ENCODE results near the gene KCNJ3.

KCNJ3 gene

GRCh38 chr2:154698296-154698720 lies at the start of gene KCNJ3:
TSS of gene KCNJ3 (plus strand) at chr2:154698695. CDS start at chr2:154698776, 81 bp downstream.
- DNase-seq = no peak

- no peak for DNase-seq
Observed at GRCh38 chr2:154655499-154655898, 43.0 kb upstream of the KCNJ3 start.

GRCh38 chr2:154658854-154659253 lies 39.6 kb upstream of the KCNJ3 start:
- no peak for DNase-seq

DNA sequence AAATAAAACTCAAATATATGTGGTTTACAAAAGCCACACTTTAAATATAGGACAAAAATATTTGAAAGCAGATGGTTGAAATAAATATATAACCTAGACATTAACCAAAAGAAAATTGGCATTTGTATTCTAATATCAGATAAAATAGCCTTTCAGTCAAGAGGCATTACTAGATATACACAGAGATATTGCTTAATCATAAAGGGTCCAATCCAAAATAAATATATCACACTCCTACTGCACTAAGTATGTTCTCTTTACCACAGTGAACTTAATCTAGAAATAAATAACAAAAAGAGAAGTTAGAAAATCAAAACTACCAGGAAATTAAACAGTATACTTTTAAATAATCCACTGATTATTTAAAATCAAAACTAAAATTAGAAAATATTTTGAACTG lies 34.2 kb upstream of the KCNJ3 start:
- no peak for DNase-seq

DNA sequence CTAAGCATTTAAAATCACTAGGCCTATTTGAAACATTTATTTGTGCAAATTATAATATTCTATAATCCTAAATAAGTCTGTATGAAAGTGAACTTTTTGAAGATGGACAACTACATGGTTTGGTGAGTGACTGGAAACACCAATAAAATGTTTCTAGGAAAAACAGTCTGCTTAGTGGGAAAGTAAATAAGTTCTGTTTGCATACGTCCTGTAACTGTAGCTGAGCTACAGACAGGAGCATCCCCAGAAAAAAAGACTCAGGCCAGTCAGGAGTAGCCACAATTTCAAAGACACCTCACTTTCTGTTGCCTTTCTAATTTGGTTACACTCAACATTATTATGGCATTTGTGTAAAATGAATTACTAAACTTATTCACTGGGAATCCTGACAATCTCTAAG lies 28.4 kb upstream of the KCNJ3 start:
- DNase-seq = no peak

- DNase-seq = no peak
Observed at GRCh38 chr2:154673694-154674093, 24.8 kb upstream of the KCNJ3 start.

GRCh38 chr2:154677401-154677800 lies 21.1 kb upstream of the KCNJ3 start:
- no peak for DNase-seq

- no peak for DNase-seq
Observed at GRCh38 chr2:154681741-154682140, 16.8 kb upstream of the KCNJ3 start.

DNA sequence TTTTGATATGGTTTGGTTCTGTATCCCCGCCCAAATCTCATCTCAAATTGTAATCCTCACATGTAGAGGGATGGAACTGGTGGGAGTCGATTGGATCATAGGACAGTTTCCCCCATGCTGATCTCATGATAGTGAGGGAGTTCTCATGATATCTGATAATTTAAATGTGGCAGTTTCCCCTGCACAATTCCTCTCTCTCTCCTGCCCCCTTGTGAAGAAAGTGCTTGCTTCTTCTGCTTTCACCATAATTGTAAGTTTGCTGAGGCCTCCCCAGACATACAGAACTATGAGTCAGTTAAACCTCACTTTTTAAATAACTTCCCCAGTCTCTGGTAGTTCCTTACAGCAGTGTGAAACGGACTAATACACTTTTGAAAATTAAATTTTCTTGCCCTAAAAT lies 12.3 kb upstream of the KCNJ3 start:
- DNase-seq = no peak

GRCh38 chr2:154688373-154688772 lies 10.1 kb upstream of the KCNJ3 start:
- DNase-seq = no peak

DNA sequence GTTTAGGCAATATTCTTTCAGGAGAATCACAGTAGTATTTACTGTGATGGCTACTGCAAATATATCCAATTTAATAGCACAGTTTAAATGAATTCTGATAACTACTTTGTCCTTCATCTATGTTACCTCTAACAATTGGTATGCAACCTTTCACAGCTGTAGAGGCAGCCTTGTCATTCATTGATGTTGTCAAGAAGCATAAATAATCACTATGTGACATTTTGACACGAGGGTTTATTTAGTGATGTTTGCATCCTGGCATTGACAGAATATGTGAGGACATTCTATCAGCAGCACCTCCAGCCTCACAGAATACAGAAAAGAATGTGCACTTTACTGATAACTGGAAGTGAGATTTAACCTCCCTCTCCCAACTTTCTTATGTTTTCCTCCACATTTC lies 9.3 kb upstream of the KCNJ3 start:
- DNase-seq = no peak

GRCh38 chr2:154692927-154693326 lies 5.6 kb upstream of the KCNJ3 start:
- DNase-seq = no peak

GRCh38 chr2:154693741-154694340 lies 4.7 kb upstream of the KCNJ3 start:
- no peak for DNase-seq

DNA sequence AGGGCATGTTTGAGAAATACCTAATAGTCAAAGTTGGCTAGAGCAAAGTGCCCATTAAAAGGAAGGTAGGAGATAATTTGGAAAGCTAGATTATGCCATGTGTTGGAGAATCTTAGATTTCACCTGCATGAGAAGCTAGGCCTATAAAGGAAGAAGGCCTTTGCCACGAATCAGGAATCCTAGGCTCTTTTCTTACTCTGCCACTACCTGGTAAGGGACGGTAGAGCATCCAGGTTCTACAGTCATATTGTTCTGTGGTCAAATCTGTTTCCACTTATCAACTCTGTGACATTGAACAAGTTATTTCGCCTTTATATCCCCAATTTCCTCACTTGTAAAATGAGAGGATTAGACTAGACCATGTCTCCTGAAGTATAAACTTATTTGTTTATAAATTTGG lies 3.6 kb upstream of the KCNJ3 start:
- no peak for DNase-seq

GRCh38 chr2:154696369-154696768 lies 2.1 kb upstream of the KCNJ3 start:
- DNase-seq = no peak

- no peak for DNase-seq
Observed at GRCh38 chr2:154696810-154697417, 1.6 kb upstream of the KCNJ3 start.

DNA sequence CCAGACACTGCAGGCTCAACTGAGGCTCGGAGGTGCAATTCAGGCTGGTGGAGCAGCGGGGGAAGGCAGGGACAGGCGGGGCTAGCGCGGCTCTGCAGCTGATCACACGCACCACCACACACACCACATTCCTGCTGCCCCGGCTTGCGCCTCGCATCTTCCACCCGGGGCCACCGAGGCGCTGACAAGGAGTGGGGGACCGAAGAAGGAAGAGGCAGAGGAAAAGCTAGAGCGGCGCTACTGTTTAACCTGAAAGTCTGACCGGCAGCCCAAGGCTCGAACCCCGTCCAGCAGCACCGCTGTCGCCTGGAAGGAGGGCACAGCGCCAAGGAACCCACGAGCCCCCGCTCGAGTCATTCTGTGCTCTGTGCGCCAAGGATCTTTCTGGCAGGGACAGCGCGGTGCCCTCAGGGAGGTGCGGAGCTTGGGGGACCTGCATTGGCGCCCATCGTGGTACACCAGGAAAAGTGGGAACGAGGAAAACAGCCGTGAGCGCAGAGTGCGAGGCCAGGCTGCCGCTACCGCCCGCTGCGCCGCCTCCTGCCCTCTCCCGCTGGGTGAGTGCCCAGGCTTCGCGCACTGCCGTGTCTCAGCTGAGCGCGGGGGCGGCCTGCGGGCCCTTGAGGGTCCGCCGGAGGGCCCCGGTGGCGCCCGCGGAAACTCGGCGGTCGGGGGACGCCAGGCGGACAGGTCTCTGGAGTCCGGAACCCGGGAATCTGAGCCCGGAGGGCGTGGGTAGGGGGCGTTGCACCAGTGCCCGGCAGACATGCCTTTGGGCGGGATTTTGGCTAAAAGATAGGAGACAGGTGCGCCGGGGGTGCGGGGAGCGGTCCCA lies 860 bp upstream of the KCNJ3 start:
- no peak for DNase-seq

DNA sequence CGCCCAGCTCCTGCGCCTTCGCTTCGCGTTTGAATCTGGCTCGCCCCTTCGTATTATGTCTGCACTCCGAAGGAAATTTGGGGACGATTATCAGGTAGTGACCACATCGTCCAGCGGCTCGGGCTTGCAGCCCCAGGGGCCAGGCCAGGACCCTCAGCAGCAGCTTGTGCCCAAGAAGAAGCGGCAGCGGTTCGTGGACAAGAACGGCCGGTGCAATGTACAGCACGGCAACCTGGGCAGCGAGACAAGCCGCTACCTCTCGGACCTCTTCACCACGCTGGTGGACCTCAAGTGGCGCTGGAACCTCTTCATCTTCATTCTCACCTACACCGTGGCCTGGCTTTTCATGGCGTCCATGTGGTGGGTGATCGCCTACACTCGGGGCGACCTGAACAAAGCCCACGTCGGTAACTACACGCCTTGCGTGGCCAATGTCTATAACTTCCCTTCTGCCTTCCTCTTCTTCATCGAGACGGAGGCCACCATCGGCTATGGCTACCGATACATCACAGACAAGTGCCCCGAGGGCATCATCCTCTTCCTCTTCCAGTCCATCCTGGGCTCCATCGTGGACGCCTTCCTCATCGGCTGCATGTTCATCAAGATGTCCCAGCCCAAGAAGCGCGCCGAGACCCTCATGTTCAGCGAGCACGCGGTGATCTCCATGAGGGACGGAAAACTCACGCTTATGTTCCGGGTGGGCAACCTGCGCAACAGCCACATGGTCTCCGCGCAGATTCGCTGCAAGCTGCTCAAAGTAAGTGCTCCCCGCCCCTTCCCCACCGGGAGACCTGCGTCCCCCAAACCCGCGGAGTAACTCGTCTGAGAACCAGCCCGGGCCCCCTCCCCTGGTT lies 453 bp downstream of the KCNJ3 start:
- no peak for DNase-seq

DNA sequence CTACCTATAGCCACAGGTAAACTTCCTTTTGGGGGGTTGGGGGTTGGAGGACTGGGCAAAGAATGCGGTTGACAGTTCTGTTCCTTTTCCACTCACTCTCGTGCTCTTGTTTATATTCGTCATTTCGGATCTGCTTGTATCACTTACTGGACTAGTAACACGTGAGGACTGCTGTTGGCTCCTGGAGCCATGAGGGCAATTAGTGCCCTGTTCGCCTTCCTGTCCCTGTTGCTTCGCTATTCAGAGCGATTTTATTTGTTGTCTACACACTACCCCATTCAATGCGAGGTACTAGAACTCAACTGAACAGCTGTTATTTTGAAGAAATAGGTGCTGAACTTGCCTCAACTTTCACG lies 1.1 kb downstream of the KCNJ3 start:
- no peak for DNase-seq

- no peak for DNase-seq
Observed at GRCh38 chr2:154700136-154700535, 1.6 kb downstream of the KCNJ3 start.

- no peak for DNase-seq
Observed at GRCh38 chr2:154704991-154705390, 6.5 kb downstream of the KCNJ3 start.

DNA sequence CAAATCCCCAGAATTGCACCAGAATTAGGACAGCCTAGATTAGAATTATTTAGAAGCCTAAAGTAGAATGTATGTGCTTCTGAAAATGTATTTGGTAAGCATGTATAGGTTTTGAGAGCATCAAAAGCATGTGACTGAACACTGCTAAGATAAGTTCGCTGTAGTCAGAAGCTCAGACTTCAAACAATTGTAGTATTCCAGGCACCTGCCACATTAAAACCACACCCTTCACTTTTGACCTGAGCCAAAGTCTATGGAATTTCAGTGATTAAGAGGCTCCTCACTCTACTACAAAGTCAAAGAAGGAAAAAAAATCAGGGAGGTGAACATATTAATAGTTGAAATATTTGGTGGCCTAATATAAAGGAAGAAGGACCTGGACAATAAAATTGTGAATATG lies 8.2 kb downstream of the KCNJ3 start:
- DNase-seq = no peak

DNA sequence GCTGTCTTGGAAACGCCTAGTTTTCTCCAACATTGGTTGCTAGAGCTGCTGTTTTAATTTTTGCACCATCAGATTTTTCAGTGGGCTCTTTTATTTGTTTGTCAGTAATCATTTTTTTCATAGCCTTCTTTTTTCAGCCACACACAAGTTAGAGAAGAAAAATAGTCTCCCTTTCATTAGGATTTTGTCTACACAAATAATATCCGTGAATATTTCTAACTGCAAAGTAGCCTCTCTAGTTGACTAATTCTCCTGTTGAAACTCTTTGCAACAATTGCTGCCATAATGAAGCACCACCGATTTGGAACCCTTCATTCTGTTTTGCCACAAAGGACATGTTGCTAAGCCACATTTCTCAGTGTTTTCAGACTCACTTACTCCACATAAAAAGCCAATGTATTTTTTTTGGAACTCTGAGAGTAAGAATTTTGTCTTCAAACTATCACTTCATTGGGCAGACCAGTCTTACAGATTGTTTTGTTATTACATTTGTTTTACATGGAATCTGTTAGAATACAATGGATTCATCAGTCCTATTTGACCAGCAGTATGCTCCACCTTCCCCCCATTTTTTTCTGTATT lies 9.6 kb downstream of the KCNJ3 start:
- no peak for DNase-seq

Measured in NCI-H2107 (cell line).